Epithelial cell of proximal tubule (primary cell): ENCODE measurements around the gene GP9. TPM values are rescaled to one million over a fixed set of nuclear protein-coding genes. Genes with fewer than 3 reads are reported as not detected.
"Not testable (repeated sequence)": the region's sequence is repeated elsewhere in the genome, so short reads cannot be mapped to it uniquely, and the experiment has no call there.

ENCODE experiments used
- DNase-seq: peaks from one replicate; pipeline ENCODE4 v3.0.0-alpha.2; 2011; ENCODE audit warnings: low read depth
- H3K4me3 ChIP-seq: 2 replicates; pipeline ENCODE4 v1.5.1; 2011; ENCODE audit warnings: low read depth, mild to moderate bottlenecking, low read length
- CTCF ChIP-seq: conservative IDR thresholded peaks from 2 replicates; pipeline ENCODE4 v1.5.1; 2012; ENCODE audit warnings: low read depth, mild to moderate bottlenecking, low read length
- total RNA-seq: library from RNA; depleted of rRNA; stranded (reverse); fragments of >200 nt; gene quantifications from 2 replicates; pipeline ENCODE4 v1.2.3, GENCODE V29; 2015

Gene GP9
- total RNA-seq, 1 donor from 2014 or later = not detected

GRCh38 chr3:129063841-129064482 lies 3.4 kb downstream of the GP9 start:
- no peak overlapping the region for H3K4me3 ChIP-seq
- no peak for DNase-seq
- TF ChIP-seq CTCF = no peak

GRCh38 chr3:129065016-129065719 lies 4.6 kb downstream of the GP9 start:
- no peak overlapping the region for H3K4me3 ChIP-seq
- TF ChIP-seq CTCF = no peak
- DNase-seq = no peak

- TF ChIP-seq CTCF = no peak
- no peak for DNase-seq
Measured at GRCh38 chr3:129065720-129066073, 5.1 kb downstream of the GP9 start.

GRCh38 chr3:129067719-129068118 lies 7.1 kb downstream of the GP9 start:
- H3K4me3 ChIP-seq, DNase-seq: not testable (repeated sequence)

More at GRCh38 chr3:129065720-129066073, 5.1 kb downstream of the GP9 start:
- no peak overlapping the region for H3K4me3 ChIP-seq

- no peak for TF ChIP-seq CTCF
- H3K4me3 ChIP-seq = peak overlapping the region; percentile 45
- no peak for DNase-seq
Measured at GRCh38 chr3:129068291-129068886, 7.8 kb downstream of the GP9 start.

- not testable (repeated sequence) for DNase-seq
Measured at GRCh38 chr3:129069313-129070085, 8.9 kb downstream of the GP9 start.

GRCh38 chr3:129070086-129070885 lies 9.7 kb downstream of the GP9 start:
- H3K4me3 ChIP-seq = no peak overlapping the region
- no peak for TF ChIP-seq CTCF
- no peak for DNase-seq

More at GRCh38 chr3:129069313-129070085, 8.9 kb downstream of the GP9 start:
- H3K4me3 ChIP-seq = not testable (repeated sequence)
